Osteoblast (primary cell): ENCODE data around the gene PIEZO2. TPM values are rescaled to one million over a fixed set of nuclear protein-coding genes. Genes with fewer than 3 reads are reported as not detected.

Experiments used
- DNase-seq: peaks from one replicate; pipeline ENCODE4 v3.0.0; 2011; ENCODE audit warnings: low spot score, mixed read lengths; ENCODE audit not compliant: insufficient read length; ENCODE audit errors: missing footprints
- H2AFZ ChIP-seq: 2 replicates; pipeline ENCODE4 v1.6.0; 2011; ENCODE audit warnings: mild to moderate bottlenecking, low read length
- H3K27ac ChIP-seq: 2 replicates; pipeline ENCODE4 v1.5.1; 2011; ENCODE audit warnings: mild to moderate bottlenecking, low read depth, low read length, moderate library complexity
- H3K27me3 ChIP-seq: 2 replicates; pipeline ENCODE4 v1.6.0; 2012; ENCODE audit warnings: mild to moderate bottlenecking, control low read depth, inconsistent platforms, low read length, moderate library complexity; ENCODE audit not compliant: insufficient read depth
- H3K36me3 ChIP-seq: 2 replicates; pipeline ENCODE4 v1.5.1; 2011; ENCODE audit warnings: mild to moderate bottlenecking, low read length, control low read depth, moderate library complexity; ENCODE audit not compliant: insufficient read depth
- H3K4me1 ChIP-seq: 2 replicates; pipeline ENCODE4 v1.5.1; 2011; ENCODE audit warnings: mild to moderate bottlenecking, low read length, control low read depth, moderate library complexity; ENCODE audit not compliant: insufficient read depth
- H3K4me2 ChIP-seq: 2 replicates; pipeline ENCODE4 v1.6.0; 2011; ENCODE audit warnings: mild to moderate bottlenecking, low read length; ENCODE audit not compliant: insufficient read depth
- H3K4me3 ChIP-seq: fragments of 200-600 bp; sonication (generic); 3 replicates; pipeline ENCODE4 v1.5.1; 2012; ENCODE audit warnings: mild to moderate bottlenecking, low read length, inconsistent platforms; ENCODE audit not compliant: insufficient read depth
- H3K79me2 ChIP-seq: 2 replicates; pipeline ENCODE4 v1.6.0; 2012; ENCODE audit warnings: mild to moderate bottlenecking, low read length, control low read depth, inconsistent platforms; ENCODE audit not compliant: insufficient read depth
- H3K9me3 ChIP-seq: 2 replicates; pipeline ENCODE4 v1.5.1; 2011; ENCODE audit warnings: low read depth, low read length, control low read depth
- H4K20me1 ChIP-seq: 2 replicates; pipeline ENCODE4 v1.6.0; 2012; ENCODE audit warnings: mild to moderate bottlenecking, low read length, control low read depth; ENCODE audit not compliant: insufficient read depth
- CTCF ChIP-seq: IDR thresholded peaks from 2 replicates; pipeline ENCODE4 v1.5.1; 2011; ENCODE audit warnings: mild to moderate bottlenecking, low read depth, low read length, moderate library complexity; ENCODE audit errors: extremely low read depth
- total RNA-seq: library from RNA; depleted of rRNA; stranded (reverse); fragments of >200 nt; gene quantifications from 2 replicates; pipeline ENCODE4 v1.2.3, GENCODE V29; 2012

PIEZO2 gene
- total RNA-seq, 1 donor, result 46.7 TPM

GRCh38 chr18:10690035-10690329, 459.4 kb downstream of the PIEZO2 start:
- H3K4me1 ChIP-seq, result no peaks in the 10 kb centered on the region
- no peak for DNase-seq
- H3K27me3 ChIP-seq, result no peaks in the 10 kb centered on the region
- H3K4me2 ChIP-seq, result no peak overlapping the region
- no peak overlapping the region for H3K4me3 ChIP-seq
- H2AFZ ChIP-seq, result no peak overlapping the region
- no peak overlapping the region for H3K27ac ChIP-seq
- no peaks in the 10 kb centered on the region for H4K20me1 ChIP-seq
- no peaks in the 10 kb centered on the region for H3K36me3 ChIP-seq
- H3K9me3 ChIP-seq, result no peaks in the 10 kb centered on the region
- TF ChIP-seq CTCF, result no peak
- no peaks in the 10 kb centered on the region for H3K79me2 ChIP-seq

- Histone ChIP-seq H3K4me1 (no peaks in the 10 kb centered on the region), H3K27me3 (no peaks in the 10 kb centered on the region), H3K27ac (no peak overlapping the region), H2AFZ (no peak overlapping the region), H3K4me2 (no peak overlapping the region), H3K4me3 (no peak overlapping the region), H3K9me3 (no peaks in the 10 kb centered on the region), H3K79me2 (no peaks in the 10 kb centered on the region), H3K36me3 (no peaks in the 10 kb centered on the region), H4K20me1 (no peaks in the 10 kb centered on the region)
- no peak for TF ChIP-seq CTCF
- DNase-seq, result peak; percentile 72
Observed at GRCh38 chr18:10689236-10690034, 459.9 kb downstream of the PIEZO2 start.

- Histone ChIP-seq H3K4me2 (no peak overlapping the region), H3K4me3 (no peak overlapping the region), H3K9me3 (no peaks in the 10 kb centered on the region), H3K36me3 (no peaks in the 10 kb centered on the region), H2AFZ (no peak overlapping the region), H3K27ac (no peak overlapping the region), H3K27me3 (no peaks in the 10 kb centered on the region), H4K20me1 (no peaks in the 10 kb centered on the region), H3K79me2 (no peaks in the 10 kb centered on the region), H3K4me1 (no peaks in the 10 kb centered on the region)
- TF ChIP-seq CTCF, result no peak
- no peak for DNase-seq
Observed at GRCh38 chr18:10688766-10689165, 460.6 kb downstream of the PIEZO2 start.

- no peaks in the 10 kb centered on the region for H3K79me2 ChIP-seq
- H2AFZ ChIP-seq, result no peak overlapping the region
- H3K27me3 ChIP-seq, result no peaks in the 10 kb centered on the region
- no peaks in the 10 kb centered on the region for H3K9me3 ChIP-seq
- H3K4me1 ChIP-seq, result no peaks in the 10 kb centered on the region
- H3K4me3 ChIP-seq, result no peak overlapping the region
- H3K36me3 ChIP-seq, result no peaks in the 10 kb centered on the region
- TF ChIP-seq CTCF, result no peak
- H3K4me2 ChIP-seq, result no peak overlapping the region
- no peak for DNase-seq
- no peak overlapping the region for H3K27ac ChIP-seq
- no peaks in the 10 kb centered on the region for H4K20me1 ChIP-seq
Observed at GRCh38 chr18:10687161-10687925, 462.0 kb downstream of the PIEZO2 start.
